Measurements from ENCODE around the gene SMC3. TPM values are rescaled to one million over a fixed set of nuclear protein-coding genes. Genes with fewer than 3 reads are reported as not detected.
"Not testable (repeated sequence)": the region's sequence is repeated elsewhere in the genome, so short reads cannot be mapped to it uniquely, and the experiment has no call there.

Gene SMC3
- total RNA-seq: 16.3 and 18.4 TPM in 2 replicates

GRCh38 chr10:110567201-110568054 lies at the start of gene SMC3:
TSS of gene SMC3 (plus strand) at chr10:110567695. CDS start at chr10:110567817, 122 bp downstream.
- peak; percentile 87 to 94 for DNase-seq (ENCODE audit: low read depth in 2 of 2)

GRCh38 chr10:110522365-110522988 lies 45.0 kb upstream of the SMC3 start:
- DNase-seq (ENCODE audit: low read depth in 2 of 2): no peak

- DNase-seq (ENCODE audit: low read depth in 2 of 2): no peak
Measured at GRCh38 chr10:110523736-110524135, 43.8 kb upstream of the SMC3 start.

GRCh38 chr10:110524179-110524858 lies 43.2 kb upstream of the SMC3 start:
- DNase-seq (ENCODE audit: low read depth in 2 of 2): no peak

- no peak for DNase-seq (ENCODE audit: low read depth in 2 of 2)
Measured at GRCh38 chr10:110524859-110525232, 42.6 kb upstream of the SMC3 start.

- DNase-seq (ENCODE audit: low read depth in 2 of 2): peak in 1 of 2 donors; percentile 64
Measured at GRCh38 chr10:110525349-110526260, 41.9 kb upstream of the SMC3 start.

- peak in 1 of 2 donors; percentile 75 for DNase-seq (ENCODE audit: low read depth in 2 of 2)
Measured at GRCh38 chr10:110527731-110528171, 39.7 kb upstream of the SMC3 start.

- peak in 1 of 2 donors; percentile 41 for DNase-seq (ENCODE audit: low read depth in 2 of 2)
Measured at GRCh38 chr10:110528224-110528996, 39.1 kb upstream of the SMC3 start.

- DNase-seq (ENCODE audit: low read depth in 2 of 2): peak in 1 of 2 donors; percentile 50
Measured at GRCh38 chr10:110528997-110529524, 38.4 kb upstream of the SMC3 start.

- DNase-seq (ENCODE audit: low read depth in 2 of 2): peak in 1 of 2 donors; percentile 39
Measured at GRCh38 chr10:110529596-110530011, 37.9 kb upstream of the SMC3 start.

GRCh38 chr10:110530131-110530831 lies 37.2 kb upstream of the SMC3 start:
- peak in 1 of 2 donors; percentile 46 for DNase-seq (ENCODE audit: low read depth in 2 of 2)

GRCh38 chr10:110531687-110532086 lies 35.8 kb upstream of the SMC3 start:
- DNase-seq (ENCODE audit: low read depth in 2 of 2): no peak

GRCh38 chr10:110532628-110533027 lies 34.9 kb upstream of the SMC3 start:
- not testable (repeated sequence) for DNase-seq (ENCODE audit: low read depth in 2 of 2)

GRCh38 chr10:110533149-110533548 lies 34.3 kb upstream of the SMC3 start:
- peak in 1 of 2 donors; percentile 46 for DNase-seq (ENCODE audit: low read depth in 2 of 2)

- DNase-seq (ENCODE audit: low read depth in 2 of 2): no peak
Measured at GRCh38 chr10:110534571-110534970, 32.9 kb upstream of the SMC3 start.

- peak in 1 of 2 donors; percentile 55 for DNase-seq (ENCODE audit: low read depth in 2 of 2)
Measured at GRCh38 chr10:110535958-110536891, 31.3 kb upstream of the SMC3 start.

GRCh38 chr10:110539091-110539490 lies 28.4 kb upstream of the SMC3 start:
- DNase-seq (ENCODE audit: low read depth in 2 of 2): no peak

GRCh38 chr10:110540031-110540430 lies 27.5 kb upstream of the SMC3 start:
- no peak for DNase-seq (ENCODE audit: low read depth in 2 of 2)
